ENCODE measurements around the gene HGFAC.

- TF ChIP-seq POLR2A (IDR thresholded peaks at IDR 0.05): no peak
- TF ChIP-seq, protein P1, sequence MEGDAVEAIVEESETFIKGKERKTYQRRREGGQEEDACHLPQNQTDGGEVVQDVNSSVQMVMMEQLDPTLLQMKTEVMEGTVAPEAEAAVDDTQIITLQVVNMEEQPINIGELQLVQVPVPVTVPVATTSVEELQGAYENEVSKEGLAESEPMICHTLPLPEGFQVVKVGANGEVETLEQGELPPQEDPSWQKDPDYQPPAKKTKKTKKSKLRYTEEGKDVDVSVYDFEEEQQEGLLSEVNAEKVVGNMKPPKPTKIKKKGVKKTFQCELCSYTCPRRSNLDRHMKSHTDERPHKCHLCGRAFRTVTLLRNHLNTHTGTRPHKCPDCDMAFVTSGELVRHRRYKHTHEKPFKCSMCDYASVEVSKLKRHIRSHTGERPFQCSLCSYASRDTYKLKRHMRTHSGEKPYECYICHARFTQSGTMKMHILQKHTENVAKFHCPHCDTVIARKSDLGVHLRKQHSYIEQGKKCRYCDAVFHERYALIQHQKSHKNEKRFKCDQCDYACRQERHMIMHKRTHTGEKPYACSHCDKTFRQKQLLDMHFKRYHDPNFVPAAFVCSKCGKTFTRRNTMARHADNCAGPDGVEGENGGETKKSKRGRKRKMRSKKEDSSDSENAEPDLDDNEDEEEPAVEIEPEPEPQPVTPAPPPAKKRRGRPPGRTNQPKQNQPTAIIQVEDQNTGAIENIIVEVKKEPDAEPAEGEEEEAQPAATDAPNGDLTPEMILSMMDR (IDR thresholded peaks at IDR 0.05): no peak
These were observed 44.6 kb upstream of the HGFAC start for GRCh38 chr4:3397128-3397527.

Data from thyroid gland (tissue), 4 donors.